SK-N-SH (cell line): Measurements from ENCODE around the gene C16orf78. TPM values are rescaled to one million over a fixed set of nuclear protein-coding genes. Genes with fewer than 3 reads are reported as not detected.

ENCODE experiments used
- CTCF ChIA-PET: fragments of 300-600, 350-600 bp; formaldehyde crosslinking; extraction: SDS; loops from one replicate; lab custom pipeline; 2021; lab: Yijun Ruan, JAX
- POLR2A ChIA-PET: fragments of 350-600 bp; sonication (Branson Sonifier 250); formaldehyde crosslinking; extraction: SDS; loops from one replicate; lab custom pipeline; 2020; ENCODE audit warnings: antibody characterized with exemption, inconsistent platforms; lab: Yijun Ruan, JAX
- DNase-seq: peaks from one replicate; pipeline ENCODE4 v3.0.0; 2012
- H2AFZ ChIP-seq: fragments of 200-600 bp; sonication (generic); 2 replicates; pipeline ENCODE4 v1.8.1; 2016; ENCODE audit warnings: antibody characterized with exemption, mild to moderate bottlenecking, low read depth
- H3F3A ChIP-seq: fragments of 200-600 bp; sonication (generic); replicated peaks from 2 replicates; pipeline ENCODE3; 2016; ENCODE audit warnings: antibody characterized with exemption, mild to moderate bottlenecking; ENCODE audit not compliant: insufficient read depth
- H3K27ac ChIP-seq, 2 experiments: fragments of 200-500 bp in 1 of 2; fragments of 200-600 bp in 1 of 2; sonication (Bioruptor generic) in 1 of 2; sonication (generic), shearing (Covaris generic) in 1 of 2; 2 replicates each; pipeline versions ENCODE4 v1.5.1 to v1.6.1; 2014 to 2016; ENCODE audit warnings: low read depth in 2 of 2, inconsistent platforms in 1 of 2, low read length in 1 of 2, mild to moderate bottlenecking in 1 of 2, mixed read lengths in 1 of 2
- H3K27me3 ChIP-seq: fragments of 200-600 bp; sonication (generic), shearing (Covaris generic); 2 replicates; pipeline ENCODE4 v1.6.1; 2016; ENCODE audit warnings: mixed run types; ENCODE audit not compliant: insufficient read depth
- H3K36me3 ChIP-seq, 2 experiments: fragments of 200-500 bp in 1 of 2; fragments of 200-600 bp in 1 of 2; sonication (Bioruptor generic) in 1 of 2; sonication (generic) in 1 of 2; replicated peaks in 1 of 2; 2 replicates each; pipeline versions ENCODE3 to v1.5.1; 2014 to 2016; ENCODE audit warnings: low read length in 1 of 2, mild to moderate bottlenecking in 1 of 2; ENCODE audit not compliant: insufficient read depth in 2 of 2, control insufficient read depth in 1 of 2
- H3K4me1 ChIP-seq, 2 experiments: fragments of 200-500 bp in 1 of 2; fragments of 200-600 bp in 1 of 2; sonication (Bioruptor generic) in 1 of 2; sonication (generic), shearing (Covaris generic) in 1 of 2; 2 replicates each; pipeline versions ENCODE4 v1.5.1 to v1.6.1; 2014 to 2016; ENCODE audit warnings: low read depth in 1 of 2, low read length in 1 of 2, mixed run types in 1 of 2; ENCODE audit not compliant: insufficient read depth in 2 of 2, control insufficient read depth in 1 of 2
- H3K4me2 ChIP-seq: fragments of 200-600 bp; sonication (generic), shearing (Covaris generic); 2 replicates; pipeline ENCODE4 v1.6.1; 2017; ENCODE audit warnings: mixed run types
- H3K4me3 ChIP-seq, 2 experiments: fragments of 200-500 bp in 1 of 2; fragments of 200-600 bp in 1 of 2; sonication (Bioruptor generic) in 1 of 2; sonication (generic), shearing (Covaris generic) in 1 of 2; 2 replicates each; pipeline versions ENCODE4 v1.5.1 to v1.8.1; 2014 to 2016; ENCODE audit warnings: low read depth in 2 of 2, inconsistent platforms in 1 of 2, low read length in 1 of 2, mild to moderate bottlenecking in 1 of 2, mixed read lengths in 1 of 2, moderate library complexity in 1 of 2
- H3K79me2 ChIP-seq: fragments of 200-600 bp; sonication (generic); 2 replicates; pipeline ENCODE4 v1.8.1; 2017; ENCODE audit warnings: mild to moderate bottlenecking; ENCODE audit not compliant: insufficient read depth
- H3K9ac ChIP-seq: fragments of 200-600 bp; sonication (generic); 2 replicates; pipeline ENCODE4 v1.6.1; 2017; ENCODE audit warnings: mixed run types
- H3K9me2 ChIP-seq: fragments of 200-600 bp; sonication (generic); 2 replicates; pipeline ENCODE4 v1.6.1; 2017; ENCODE audit warnings: mixed run types
- H3K9me3 ChIP-seq: fragments of 200-600 bp; sonication (generic); 2 replicates; pipeline ENCODE4 v1.6.1; 2017; ENCODE audit warnings: mixed run types, mild to moderate bottlenecking, moderate library complexity
- H4K20me1 ChIP-seq: fragments of 200-600 bp; sonication (generic); 2 replicates; pipeline ENCODE4 v1.6.1; 2017; ENCODE audit warnings: mild to moderate bottlenecking, mixed run types; ENCODE audit not compliant: insufficient read depth
- FOXJ3 ChIP-seq: sonication (generic); formaldehyde crosslinking; IDR thresholded peaks from 2 replicates; pipeline ENCODE4 v1.5.1; 2020; ENCODE audit warnings: mild to moderate bottlenecking, missing genetic modification reagents
- GABPA ChIP-seq: IDR thresholded peaks from 2 replicates; pipeline ENCODE4 v1.4.0; 2012; ENCODE audit warnings: low read depth, mild to moderate bottlenecking
- IRF3 ChIP-seq: fragments of 150-350 bp; IDR thresholded peaks from 2 replicates; pipeline ENCODE4 v1.6.1; 2016; ENCODE audit warnings: mild to moderate bottlenecking, low read depth, low read length
- MEF2A ChIP-seq: IDR thresholded peaks from 2 replicates; pipeline ENCODE4 v1.4.0; 2012; ENCODE audit warnings: low read depth, borderline replicate concordance
- REST ChIP-seq: IDR thresholded peaks from 2 replicates; pipeline ENCODE4 v1.6.1; 2012; ENCODE audit warnings: mild to moderate bottlenecking, low read depth, low read length, moderate library complexity
- SMC3 ChIP-seq: IDR thresholded peaks from 2 replicates; pipeline ENCODE4 v1.6.1; 2012; ENCODE audit warnings: low read depth, low read length, improper control_type of control experiment
- YY1 ChIP-seq: IDR thresholded peaks from 2 replicates; pipeline ENCODE4 v1.4.0; 2012; ENCODE audit warnings: low read depth, mild to moderate bottlenecking
- WGBS: methylation state at CpG from one replicate; pipeline ENCODE4 v1.1.6; 2017; ENCODE audit warnings: low lambda C conversion rate; 5-methylcytosine and 5-hydroxymethylcytosine counted together
- polyA plus RNA-seq, 3 experiments: library from polyadenylated mRNA; depleted of rRNA; stranded (reverse); fragments of >200 nt; gene quantifications; 2 replicates each; pipeline ENCODE4 v1.2.3, GENCODE V29; 2012

The C16orf78 gene
- polyA plus RNA-seq, 1 of the 3 experiments (the other 2 are of a cell fraction) = not detected

GRCh38 chr16:49428808-49429207, 55.2 kb downstream of the C16orf78 start:
- POLR2A ChIA-PET = no interaction called here

GRCh38 chr16:49431040-49431439, 57.4 kb downstream of the C16orf78 start:
- Histone ChIP-seq H3K79me2 (no peaks in the 10 kb centered on the region), H3K4me3 (no peak overlapping the region), H3K27me3 (no peaks in the 10 kb centered on the region), H4K20me1 (no peaks in the 10 kb centered on the region), H3K9me2 (no peaks in the 10 kb centered on the region), H3F3A (no peaks in the 10 kb centered on the region), H3K4me2 (no peak overlapping the region), H3K36me3 (no peaks in the 10 kb centered on the region), H3K9me3 (no peaks in the 10 kb centered on the region), H3K27ac (no peak overlapping the region), H2AFZ (no peak overlapping the region), H3K4me1 (no peaks in the 10 kb centered on the region; a peak in 1 of 4 replicates), H3K9ac (no peak overlapping the region)
- ChIA-PET CTCF (interaction anchor here (1.2 to 6.8 kb wide), 3 partner anchors 23 to 491 kb away, joined by 3 to 27 read pairs (median 5); no protein-coding TSS in a partner anchor), POLR2A (no interaction called here)
- DNase-seq = no peak
- no peak for TF ChIP-seq FOXJ3 (CRISPR knock-in tag)
- TF ChIP-seq IRF3 = no peak
- TF ChIP-seq SMC3 = no peak
- no peak for TF ChIP-seq REST
- TF ChIP-seq GABPA = no peak
- no peak for TF ChIP-seq MEF2A
- WGBS = 27% methylated on average over 9 of the region's 9 CpGs

More at GRCh38 chr16:49428808-49429207, 55.2 kb downstream of the C16orf78 start:
- Histone ChIP-seq H3K36me3 (no peaks in the 10 kb centered on the region), H2AFZ (no peak overlapping the region), H3F3A (no peaks in the 10 kb centered on the region), H3K9me3 (no peaks in the 10 kb centered on the region), H3K4me3 (no peak overlapping the region), H4K20me1 (no peaks in the 10 kb centered on the region), H3K27ac (no peak overlapping the region), H3K9me2 (no peaks in the 10 kb centered on the region)
- 51% methylated on average over 2 of the region's 2 CpGs for WGBS
- no peak for TF ChIP-seq YY1
- TF ChIP-seq, all 33 proteins: peak for 0
- no peak for DNase-seq
- no peaks in the 10 kb centered on the region; a peak in 1 of 4 replicates for H3K4me1 ChIP-seq
- no peak overlapping the region for H3K4me2 ChIP-seq
- no peak overlapping the region for H3K9ac ChIP-seq
- H3K27me3 ChIP-seq = no peaks in the 10 kb centered on the region
- CTCF ChIA-PET = interaction anchor here (0.8 to 6.8 kb wide), 4 partner anchors 18 to 493 kb away, joined by 3 to 27 read pairs (median 4); no protein-coding TSS in a partner anchor
- no peaks in the 10 kb centered on the region for H3K79me2 ChIP-seq
